ENCODE measurements around the gene ITGB1.

Gene ITGB1

GRCh38 chr10:32955790-32956189, 2.2 kb downstream of the ITGB1 start:
- no peak for DNase-seq (ENCODE audit: low read depth in 2 of 2)

DNA sequence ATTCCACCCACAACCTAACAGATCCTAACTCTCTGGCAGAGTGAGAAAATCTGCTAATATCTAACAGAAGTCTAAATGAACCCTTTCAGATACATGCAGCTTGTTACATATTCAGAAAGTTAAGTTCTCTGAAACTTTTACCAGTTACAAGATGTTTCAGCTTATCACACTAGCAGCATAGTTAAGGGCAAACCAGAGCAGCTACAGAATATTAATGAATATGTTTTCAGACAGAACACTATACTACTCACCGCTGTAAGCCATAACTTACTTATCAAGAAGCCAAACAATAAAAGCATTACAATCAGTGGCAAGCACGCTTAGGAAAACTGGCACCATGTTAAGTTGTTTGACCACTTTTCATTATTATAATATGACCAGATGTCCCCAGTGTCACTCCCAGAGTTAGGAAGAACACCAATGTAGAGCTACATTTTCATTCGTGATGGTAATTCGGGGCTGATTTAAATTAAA, 2.7 kb downstream of the ITGB1 start:
- DNase-seq (ENCODE audit: low read depth in 2 of 2): no peak

DNA sequence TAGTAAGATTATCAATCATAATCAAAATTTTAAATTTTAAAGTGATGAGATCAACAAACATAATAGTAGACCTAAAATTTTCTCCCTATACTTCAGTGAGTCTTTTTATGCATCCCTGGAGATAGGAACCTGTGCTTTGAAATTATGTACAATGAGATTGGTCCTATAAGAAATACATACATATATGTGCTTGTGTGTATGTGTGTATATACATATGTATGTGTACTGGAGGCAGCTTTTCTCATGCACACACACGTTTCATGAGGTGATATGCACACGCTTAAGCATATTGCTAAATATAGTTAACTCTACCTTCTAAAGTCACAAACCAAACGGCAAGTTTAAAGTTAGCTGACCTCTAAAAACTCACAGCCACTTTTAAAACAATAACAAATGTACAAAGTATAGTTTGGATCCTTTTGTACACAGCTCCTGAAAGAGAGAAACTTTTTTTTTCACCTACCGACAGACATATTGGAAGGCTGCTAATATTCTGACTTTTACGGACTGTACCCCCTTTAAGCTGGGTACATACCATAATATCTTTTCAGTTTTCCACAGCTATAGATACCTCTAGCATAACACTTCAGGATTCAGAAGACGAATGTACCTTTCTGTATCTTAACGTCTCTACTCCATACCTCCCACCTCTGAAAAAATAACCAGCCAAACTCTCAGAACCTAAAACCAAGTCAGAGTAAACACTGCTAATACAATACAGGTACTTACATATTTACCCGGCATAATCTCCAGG, 3.3 kb downstream of the ITGB1 start:
- DNase-seq (ENCODE audit: low read depth in 2 of 2): no peak

DNA sequence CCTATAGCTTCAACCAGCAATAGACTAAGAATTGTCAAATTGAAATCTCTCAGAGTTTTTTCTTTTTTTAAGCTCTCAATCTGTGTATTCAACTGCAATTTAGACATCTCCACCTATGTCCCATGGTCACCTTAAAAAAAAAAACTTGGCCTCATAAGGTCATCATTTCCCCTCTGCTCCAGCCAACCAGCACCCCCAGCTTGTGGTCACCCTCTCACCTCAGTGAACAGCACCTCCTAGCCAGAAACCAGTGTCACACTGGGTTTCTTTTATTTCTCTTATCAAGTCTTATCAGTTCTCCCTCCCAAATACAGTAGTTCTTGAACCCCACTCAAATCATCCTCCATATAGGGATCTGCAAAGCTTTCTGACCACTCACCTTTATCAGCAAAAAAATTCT, 4.0 kb downstream of the ITGB1 start:
- DNase-seq (ENCODE audit: low read depth in 2 of 2): no peak

DNA sequence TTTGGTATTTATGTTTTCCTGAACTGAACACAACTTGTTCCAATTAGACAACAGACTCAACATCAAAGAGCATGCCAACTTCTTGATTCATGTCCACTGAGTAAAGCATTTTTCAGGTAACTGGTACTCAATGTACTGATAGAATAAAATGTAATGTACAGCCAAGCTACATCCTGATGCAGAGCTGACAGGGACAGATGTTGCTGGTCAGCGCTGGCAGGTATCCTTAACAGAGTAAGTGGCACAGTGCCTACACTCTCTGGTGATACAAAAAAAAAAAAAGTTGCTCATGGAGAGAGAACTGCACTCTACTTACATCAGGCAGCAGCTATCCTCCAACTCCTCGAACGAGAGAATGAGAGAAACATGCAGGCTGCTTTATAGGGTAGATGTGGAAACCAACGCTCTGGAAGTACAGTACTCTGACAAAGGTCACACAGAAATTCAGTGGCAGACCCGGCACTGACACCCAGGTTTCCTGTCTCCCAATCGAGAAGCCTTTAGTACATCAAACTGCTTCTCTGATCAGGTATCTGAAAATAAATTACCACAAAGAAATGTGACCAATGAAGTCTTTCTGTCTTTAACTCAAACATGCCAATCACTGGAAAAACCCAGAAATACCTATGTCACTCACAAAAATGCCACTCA, 4.6 kb downstream of the ITGB1 start:
- no peak for DNase-seq (ENCODE audit: low read depth in 2 of 2)

GRCh38 chr10:32952541-32953276, 5.3 kb downstream of the ITGB1 start:
- no peak for DNase-seq (ENCODE audit: low read depth in 2 of 2)

- no peak for DNase-seq (ENCODE audit: low read depth in 2 of 2)
Observed at GRCh38 chr10:32952094-32952493, 5.9 kb downstream of the ITGB1 start.

DNA sequence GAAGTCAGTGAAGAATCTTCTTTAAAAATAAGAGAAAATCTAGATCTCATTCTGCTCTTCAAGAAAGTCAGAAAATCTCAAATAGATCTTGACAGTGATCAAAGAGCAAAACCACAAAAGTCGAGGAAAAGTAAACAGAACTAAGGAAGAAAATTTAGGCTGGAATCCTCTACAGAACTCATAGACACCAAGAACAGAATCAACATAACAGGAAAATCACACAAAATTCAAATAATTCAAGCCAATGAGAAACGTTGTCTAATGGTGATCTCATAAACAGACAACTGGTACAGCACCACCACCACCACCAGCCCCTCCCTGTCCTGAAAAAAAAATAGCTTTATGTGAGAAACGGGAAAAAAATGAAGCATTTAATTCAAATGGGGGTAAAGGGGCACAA, 6.9 kb downstream of the ITGB1 start:
- DNase-seq (ENCODE audit: low read depth in 2 of 2): no peak

DNA sequence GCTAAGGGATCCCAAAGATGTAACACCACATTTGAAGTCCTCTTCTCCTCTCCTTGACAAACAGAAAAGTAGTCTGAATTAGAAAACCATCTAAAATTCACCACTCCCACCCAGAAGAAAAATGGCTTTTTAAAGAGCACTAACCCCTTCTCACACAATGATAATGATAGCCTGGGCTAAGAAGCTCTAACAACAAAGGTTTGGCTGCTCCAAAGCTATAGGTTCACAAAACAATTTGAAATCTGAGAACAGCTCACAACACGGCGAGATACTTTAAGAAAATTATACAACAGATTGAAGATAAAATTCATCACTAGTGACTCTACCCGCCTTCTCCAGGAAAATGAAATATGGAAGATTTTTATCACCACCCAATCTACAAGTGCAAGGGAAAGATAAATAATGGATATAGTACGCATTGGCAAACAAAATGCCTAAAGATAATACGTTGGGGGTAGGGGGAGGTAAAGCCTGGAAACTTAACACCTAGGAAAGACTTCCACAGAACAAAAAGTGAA, 7.4 kb downstream of the ITGB1 start:
- DNase-seq (ENCODE audit: low read depth in 2 of 2): no peak

- DNase-seq (ENCODE audit: low read depth in 2 of 2): no peak
Observed at GRCh38 chr10:32949221-32949678, 8.8 kb downstream of the ITGB1 start.

DNA sequence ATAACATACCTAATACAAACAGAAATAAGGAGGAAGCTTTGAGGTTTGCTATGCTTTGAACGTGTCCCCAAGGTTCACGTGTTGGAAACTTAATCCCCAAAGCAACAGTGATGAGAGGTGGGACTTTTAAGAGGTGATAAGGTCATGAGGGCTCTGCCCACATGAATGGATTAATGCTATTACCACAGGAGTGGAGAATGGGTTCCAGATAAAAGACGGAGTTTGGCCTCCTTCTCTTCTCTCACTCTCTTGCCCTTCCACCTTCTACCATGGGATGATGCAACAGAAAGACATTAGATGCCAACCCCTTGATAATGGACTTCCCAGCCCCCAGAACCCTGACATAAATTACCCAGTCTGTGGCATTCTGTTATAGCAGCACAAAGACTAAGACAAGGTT, 9.6 kb downstream of the ITGB1 start:
- no peak for DNase-seq (ENCODE audit: low read depth in 2 of 2)

GRCh38 chr10:32947586-32947985, 10.4 kb downstream of the ITGB1 start:
- no peak for DNase-seq (ENCODE audit: low read depth in 2 of 2)

DNA sequence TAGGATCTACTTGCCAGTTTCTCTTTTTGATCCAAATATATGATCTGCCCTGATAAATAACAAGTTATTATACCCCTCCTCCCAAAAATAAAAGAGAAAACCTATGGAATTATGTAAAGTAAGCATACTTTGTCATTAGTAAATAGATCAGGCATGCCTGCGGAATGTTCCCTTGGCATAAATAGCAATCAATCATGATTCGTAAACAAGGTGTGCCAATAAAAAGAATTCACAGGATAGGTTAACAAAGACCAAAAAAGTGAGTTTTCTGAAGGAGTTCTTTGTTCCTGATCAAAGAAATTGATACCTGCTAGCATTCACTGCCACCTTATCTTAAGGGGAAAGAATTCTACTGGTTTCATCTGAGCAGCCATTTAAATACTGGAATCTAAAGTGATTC, 11.9 kb downstream of the ITGB1 start:
- DNase-seq (ENCODE audit: low read depth in 2 of 2): no peak

GRCh38 chr10:32943854-32944661, 14.0 kb downstream of the ITGB1 start:
- DNase-seq (ENCODE audit: low read depth in 2 of 2): no peak

GRCh38 chr10:32943395-32943794, 14.6 kb downstream of the ITGB1 start:
- DNase-seq (ENCODE audit: low read depth in 2 of 2): no peak

GRCh38 chr10:32942081-32942480, 15.9 kb downstream of the ITGB1 start:
- DNase-seq (ENCODE audit: low read depth in 2 of 2): no peak

GRCh38 chr10:32941357-32941756, 16.7 kb downstream of the ITGB1 start:
- no peak for DNase-seq (ENCODE audit: low read depth in 2 of 2)

DNA sequence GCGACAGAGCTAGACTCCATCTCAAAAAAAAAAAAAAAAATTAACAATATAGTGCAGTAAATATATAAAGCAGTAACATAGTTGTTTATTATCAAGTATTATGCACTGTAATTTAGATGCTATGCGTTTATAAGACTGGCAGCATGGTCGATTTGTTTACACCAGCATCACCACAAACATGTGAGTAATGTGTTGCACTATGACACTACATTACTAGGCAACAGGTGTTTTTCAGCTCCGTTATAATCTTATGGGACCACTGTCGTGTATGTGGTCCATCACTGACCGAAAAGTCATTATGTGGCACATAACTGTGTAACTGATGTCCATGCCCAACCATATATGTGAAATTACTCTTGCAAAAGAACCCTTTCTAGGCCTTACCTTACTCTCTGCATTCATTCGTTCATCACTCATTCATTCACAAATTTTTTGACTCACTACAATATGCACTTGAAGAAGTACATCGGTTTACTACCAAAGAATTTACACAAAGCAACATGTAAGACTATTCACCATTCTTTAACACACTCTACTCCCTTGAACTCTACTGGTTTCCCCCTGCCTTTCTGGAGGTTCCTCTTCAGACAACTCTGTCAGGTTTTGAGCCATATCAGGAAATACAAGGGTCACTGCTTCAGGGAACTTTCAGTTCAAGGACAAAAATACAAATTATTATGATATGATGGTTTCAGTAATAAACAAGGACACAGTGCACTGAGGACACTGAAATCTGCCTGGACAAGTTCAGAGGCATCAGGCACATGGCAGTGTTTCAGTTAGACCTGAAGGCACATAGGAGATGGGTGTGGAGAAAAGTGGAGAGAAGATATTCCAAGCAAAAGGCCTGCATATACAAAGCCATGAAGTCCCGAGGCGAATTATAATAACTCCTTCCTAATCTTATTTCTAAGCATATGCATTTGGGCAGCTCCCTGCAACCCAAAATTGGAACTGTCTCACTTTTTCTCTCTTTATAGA, 17.4 kb downstream of the ITGB1 start:
- DNase-seq (ENCODE audit: low read depth in 2 of 2): no peak

- no peak for DNase-seq (ENCODE audit: low read depth in 2 of 2)
Observed at GRCh38 chr10:32939296-32940111, 18.5 kb downstream of the ITGB1 start.

All from stimulated activated CD8-positive, alpha-beta memory T cell treated with anti-CD3 and anti-CD28 coated beads, Interleukin-15, amount 100 ng/mL, for 48 hours (primary cell).